Mesenchymal stem cell (in vitro differentiated cells and primary cell): Measurements from ENCODE around the gene ROPN1B.
"Not testable (repeated sequence)": the region's sequence is repeated elsewhere in the genome, so short reads cannot be mapped to it uniquely, and the experiment has no call there.

Source experiments
- DNase-seq: peaks from one replicate; pipeline ENCODE4 v3.0.0-alpha.2; 2013
- H2AFZ ChIP-seq: one replicate; pipeline ENCODE4 v1.6.1; 2013; ENCODE audit warnings: low read depth, mild to moderate bottlenecking, control low read depth, inconsistent platforms, low read length, moderate library complexity
- H2AK5ac ChIP-seq: 2 replicates; pipeline ENCODE4 v1.6.1; 2013; ENCODE audit warnings: low read length, moderate library complexity, mild to moderate bottlenecking, inconsistent platforms; ENCODE audit not compliant: severe bottlenecking
- H2BK120ac ChIP-seq: one replicate; pipeline ENCODE4 v1.6.1; 2013; ENCODE audit warnings: low read depth, mild to moderate bottlenecking, inconsistent platforms, low read length, moderate library complexity
- H2BK12ac ChIP-seq, 2 experiments: one replicate each; pipeline ENCODE4 v1.6.1; 2013; ENCODE audit warnings: inconsistent platforms in 2 of 2, low read length in 2 of 2, mild to moderate bottlenecking in 2 of 2, moderate library complexity in 2 of 2, control low read depth in 1 of 2
- H2BK15ac ChIP-seq: one replicate; pipeline ENCODE4 v1.6.1; 2013; ENCODE audit warnings: mild to moderate bottlenecking, low read depth, inconsistent platforms; ENCODE audit not compliant: poor library complexity, severe bottlenecking
- H2BK5ac ChIP-seq: 2 replicates; pipeline ENCODE4 v1.6.1; 2013; ENCODE audit warnings: low read depth, mild to moderate bottlenecking, low read length, control low read depth, inconsistent platforms; ENCODE audit not compliant: poor library complexity, severe bottlenecking
- H3K14ac ChIP-seq, 2 experiments: one replicate each; pipeline ENCODE4 v1.6.1; 2013; ENCODE audit warnings: inconsistent platforms in 2 of 2, low read length in 2 of 2, control low read depth in 1 of 2, mild to moderate bottlenecking in 1 of 2, moderate library complexity in 1 of 2
- H3K18ac ChIP-seq, 2 experiments: one replicate each; pipeline ENCODE4 v1.6.1; 2013; ENCODE audit warnings: inconsistent platforms in 2 of 2, low read length in 2 of 2, control low read depth in 1 of 2, low read depth in 1 of 2, mild to moderate bottlenecking in 1 of 2
- H3K23ac ChIP-seq, 2 experiments: one replicate each; pipeline ENCODE4 v1.6.1; 2013; ENCODE audit warnings: inconsistent platforms in 2 of 2, low read length in 2 of 2, mild to moderate bottlenecking in 2 of 2, moderate library complexity in 2 of 2, control low read depth in 1 of 2
- H3K27ac ChIP-seq: 2 replicates; pipeline ENCODE4 v1.5.1; 2013; ENCODE audit warnings: mild to moderate bottlenecking, moderate library complexity, low read length, control low read depth, inconsistent platforms; ENCODE audit not compliant: poor library complexity, severe bottlenecking
- H3K27me3 ChIP-seq, 2 experiments: 2 replicates each; pipeline versions ENCODE4 v1.6.1 to v1.7.0; 2013; ENCODE audit warnings: low read length in 2 of 2, mild to moderate bottlenecking in 2 of 2, moderate library complexity in 2 of 2, control low read depth in 1 of 2, inconsistent platforms in 1 of 2; ENCODE audit not compliant: control insufficient read depth in 1 of 2, insufficient read depth in 1 of 2
- H3K36me3 ChIP-seq, 2 experiments: 2 replicates each; pipeline versions ENCODE4 v1.6.1 to v1.7.0; 2013; ENCODE audit warnings: low read length in 2 of 2, control low read depth in 1 of 2, inconsistent platforms in 1 of 2, low read depth in 1 of 2, mild to moderate bottlenecking in 1 of 2; ENCODE audit not compliant: insufficient read depth in 2 of 2, control insufficient read depth in 1 of 2
- H3K4ac ChIP-seq, 2 experiments: one replicate each; pipeline ENCODE4 v1.6.1; 2013; ENCODE audit warnings: inconsistent platforms in 2 of 2, low read length in 2 of 2, mild to moderate bottlenecking in 2 of 2, moderate library complexity in 2 of 2, control low read depth in 1 of 2, low read depth in 1 of 2
- H3K4me1 ChIP-seq: 2 replicates; pipeline ENCODE4 v1.6.1; 2013; ENCODE audit warnings: low read depth, low read length, control low read depth; ENCODE audit not compliant: control insufficient read depth, insufficient read depth
- H3K4me2 ChIP-seq: 2 replicates; pipeline ENCODE4 v1.6.1; 2013; ENCODE audit warnings: low read length, mild to moderate bottlenecking, inconsistent platforms; ENCODE audit not compliant: poor library complexity, severe bottlenecking
- H3K4me3 ChIP-seq, 2 experiments: 2 replicates each; pipeline versions ENCODE4 v1.5.1 to v1.7.0; 2013; ENCODE audit warnings: low read length in 2 of 2, mild to moderate bottlenecking in 2 of 2, control low read depth in 1 of 2, low read depth in 1 of 2; ENCODE audit not compliant: insufficient read depth in 1 of 2
- H3K79me1 ChIP-seq: replicated peaks from 2 replicates; pipeline ENCODE4 v1.6.1; 2013; ENCODE audit warnings: mild to moderate bottlenecking, control low read depth, low read length, inconsistent platforms; ENCODE audit not compliant: poor library complexity, severe bottlenecking
- H3K9ac ChIP-seq: 2 replicates; pipeline ENCODE4 v1.7.0; 2013; ENCODE audit warnings: mild to moderate bottlenecking, low read length, moderate library complexity
- H3K9me3 ChIP-seq: 2 replicates; pipeline ENCODE4 v1.7.0; 2013; ENCODE audit warnings: mild to moderate bottlenecking, low read length; ENCODE audit not compliant: control insufficient read depth
- H4K8ac ChIP-seq: one replicate; pipeline ENCODE4 v1.6.1; 2013; ENCODE audit warnings: inconsistent platforms, mild to moderate bottlenecking, low read length, moderate library complexity
- H4K91ac ChIP-seq: one replicate; pipeline ENCODE4 v1.6.1; 2013; ENCODE audit warnings: mild to moderate bottlenecking, low read length, inconsistent platforms
- WGBS: methylation state at CpG from one replicate; pipeline ENCODE4 v1.1.7; 2013; ENCODE audit warnings: mixed read lengths; 5-methylcytosine and 5-hydroxymethylcytosine counted together

Gene ROPN1B

DNA sequence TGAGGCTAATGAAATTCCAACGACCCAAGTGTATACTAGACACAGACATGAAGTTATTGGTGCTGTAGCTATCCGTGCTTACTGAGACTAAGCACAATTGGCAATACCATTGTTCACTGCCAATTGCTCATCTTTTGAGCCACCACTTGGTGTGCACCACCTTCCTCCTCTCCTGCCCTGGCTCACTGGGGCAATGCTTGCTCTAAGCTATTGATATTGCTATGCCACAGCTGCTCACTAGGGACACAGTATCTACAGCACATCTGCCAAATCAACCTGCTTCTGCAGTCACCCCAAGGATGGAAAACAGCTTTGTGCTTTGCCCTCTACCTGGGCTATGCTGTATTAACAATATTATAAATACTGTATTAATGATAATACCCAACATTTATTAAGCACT is 16.0 kb downstream of the ROPN1B start:
- H3K14ac ChIP-seq, H2BK12ac ChIP-seq, H3K4me2 ChIP-seq, H3K9me3 ChIP-seq, H3K36me3 ChIP-seq, H4K8ac ChIP-seq, H2AFZ ChIP-seq, H2BK5ac ChIP-seq, H2AK5ac ChIP-seq, DNase-seq, H3K4me3 ChIP-seq, H2BK15ac ChIP-seq, H2BK120ac ChIP-seq, H3K4me1 ChIP-seq, H3K23ac ChIP-seq, H3K9ac ChIP-seq, H3K27ac ChIP-seq, H3K4ac ChIP-seq, H3K18ac ChIP-seq, H3K79me1 ChIP-seq, H4K91ac ChIP-seq: not testable (repeated sequence)
- WGBS, result no CpG with 5 or more reads among the region's 2 CpGs
- H3K27me3 ChIP-seq, result peaks cover 10 to 12% of the 10 kb centered on the region in 2 experiments

GRCh38 chr3:125990253-125990970 is 21.4 kb downstream of the ROPN1B start:
- Histone ChIP-seq H2BK5ac (no peak overlapping the region), H3K27me3 (peaks cover 0 to 10% of the 10 kb centered on the region in 2 experiments), H3K27ac (peak overlapping the region; percentile 57), H3K14ac (no peak overlapping the region), H3K4me3 (peak overlapping the region; percentile 54 to 82), H2AK5ac (no peak overlapping the region), H4K8ac (no peak overlapping the region), H3K4me1 (no peaks in the 10 kb centered on the region), H3K79me1 (no peaks in the 10 kb centered on the region), H3K4me2 (peak overlapping the region; percentile 35), H3K23ac (no peak overlapping the region), H3K18ac (peak overlapping the region in 1 of 2 experiments; percentile 18), H3K9ac (peak overlapping the region; percentile 94), H2AFZ (no peak overlapping the region), H2BK15ac (no peak overlapping the region), H3K4ac (no peak overlapping the region), H3K36me3 (no peaks in the 10 kb centered on the region), H2BK12ac (no peak overlapping the region), H4K91ac (no peak overlapping the region), H2BK120ac (peak overlapping the region; percentile 9), H3K9me3 (no peaks in the 10 kb centered on the region)
- 37% methylated on average over 46 of the region's 52 CpGs for WGBS
- peak; percentile 79 for DNase-seq

GRCh38 chr3:125996751-125997150 is 27.8 kb downstream of the ROPN1B start:
- WGBS, result 80% methylated on average over 4 of the region's 4 CpGs
- not testable (repeated sequence) for H4K91ac ChIP-seq, H3K9me3 ChIP-seq, H3K4me2 ChIP-seq, DNase-seq, H3K4ac ChIP-seq, H4K8ac ChIP-seq, H2BK15ac ChIP-seq, H2AFZ ChIP-seq, H3K36me3 ChIP-seq, H3K27ac ChIP-seq, H3K4me3 ChIP-seq, H2BK120ac ChIP-seq, H3K18ac ChIP-seq, H3K23ac ChIP-seq, H3K9ac ChIP-seq, H3K14ac ChIP-seq, H2BK12ac ChIP-seq, H2AK5ac ChIP-seq, H3K79me1 ChIP-seq, H3K4me1 ChIP-seq, H2BK5ac ChIP-seq, H3K27me3 ChIP-seq

- no peak overlapping the region for H3K4ac ChIP-seq
- no peak overlapping the region for H2BK120ac ChIP-seq
- no peak overlapping the region for H4K91ac ChIP-seq
- peaks cover 10 to 13% of the 10 kb centered on the region in 2 experiments for H3K36me3 ChIP-seq
- H3K27me3 ChIP-seq, result no peaks in the 10 kb centered on the region
- H2BK5ac ChIP-seq, result no peak overlapping the region
- no peaks in the 10 kb centered on the region for H3K9me3 ChIP-seq
- no peak overlapping the region for H3K4me2 ChIP-seq
- H2BK12ac ChIP-seq, result no peak overlapping the region
- H3K23ac ChIP-seq, result no peak overlapping the region
- no peak overlapping the region for H2BK15ac ChIP-seq
- no peak for DNase-seq
- H3K4me1 ChIP-seq, result no peaks in the 10 kb centered on the region
- no peak overlapping the region for H2AFZ ChIP-seq
- H3K79me1 ChIP-seq, result no peaks in the 10 kb centered on the region
- H3K9ac ChIP-seq, result no peak overlapping the region
- no peak overlapping the region for H2AK5ac ChIP-seq
- no peak overlapping the region for H4K8ac ChIP-seq
- no peak overlapping the region for H3K27ac ChIP-seq
- H3K4me3 ChIP-seq, result no peak overlapping the region
- no peak overlapping the region for H3K14ac ChIP-seq
- H3K18ac ChIP-seq, result no peak overlapping the region
Measured at GRCh38 chr3:126002189-126002588, 33.2 kb downstream of the ROPN1B start.
